ENCODE measurements around the gene MOAP1.
"Not testable (repeated sequence)": the region's sequence is repeated elsewhere in the genome, so short reads cannot be mapped to it uniquely, and the experiment has no call there.

Gene MOAP1, protein sequence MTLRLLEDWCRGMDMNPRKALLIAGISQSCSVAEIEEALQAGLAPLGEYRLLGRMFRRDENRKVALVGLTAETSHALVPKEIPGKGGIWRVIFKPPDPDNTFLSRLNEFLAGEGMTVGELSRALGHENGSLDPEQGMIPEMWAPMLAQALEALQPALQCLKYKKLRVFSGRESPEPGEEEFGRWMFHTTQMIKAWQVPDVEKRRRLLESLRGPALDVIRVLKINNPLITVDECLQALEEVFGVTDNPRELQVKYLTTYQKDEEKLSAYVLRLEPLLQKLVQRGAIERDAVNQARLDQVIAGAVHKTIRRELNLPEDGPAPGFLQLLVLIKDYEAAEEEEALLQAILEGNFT

DNA sequence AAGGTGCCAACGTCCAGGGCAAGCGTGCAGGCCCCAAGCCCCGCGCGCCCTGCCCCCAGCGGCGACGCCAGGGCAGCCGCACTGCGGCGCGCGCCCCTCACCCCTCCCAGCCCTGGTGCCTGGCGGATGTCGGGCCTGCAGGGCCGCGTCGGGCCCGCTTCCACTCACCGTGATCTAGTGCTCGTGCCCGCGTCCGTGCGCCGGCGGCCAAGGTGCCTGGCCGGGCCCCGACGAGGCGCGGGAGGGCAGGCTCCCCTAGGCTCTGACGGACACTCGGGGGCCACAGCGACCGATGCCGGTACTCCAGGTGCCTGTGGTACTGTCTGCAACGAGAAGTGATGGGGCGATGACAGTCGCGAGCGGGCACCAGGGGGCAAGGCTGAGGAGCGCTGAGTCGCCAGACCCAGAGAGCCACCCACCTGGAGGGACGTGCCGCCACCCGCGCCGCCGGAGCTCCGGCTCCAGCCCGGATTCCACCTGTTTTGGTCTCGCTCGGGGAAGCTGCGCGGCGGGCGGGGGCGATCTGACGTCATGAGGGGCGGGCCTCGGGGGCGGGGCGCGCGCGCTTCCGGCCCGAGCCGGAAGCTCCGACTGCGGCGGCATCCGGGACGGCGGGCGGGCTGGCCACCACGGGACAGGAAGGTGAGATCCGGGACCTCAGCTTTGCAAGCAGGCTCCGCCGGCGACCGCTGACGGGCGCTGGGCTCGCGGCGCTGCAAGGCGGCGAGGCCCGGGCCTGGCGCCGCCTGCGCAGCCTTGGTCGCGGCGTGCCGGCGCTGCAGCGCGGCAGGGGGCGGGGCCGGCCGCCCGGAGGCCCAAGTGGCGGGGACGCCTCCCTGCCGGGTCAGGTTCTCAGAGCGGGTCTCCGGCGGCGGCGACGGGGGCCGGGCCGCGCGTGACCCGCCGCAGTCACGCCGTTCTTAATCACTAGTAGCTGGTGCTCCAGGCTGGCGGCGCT is at the start of gene MOAP1, which contains the start of gene LYSET:
MOAP1 (minus strand) TSS at position 507 of the 958 bp plus-strand sequence. CDS start 655 bp downstream, outside the sequence.
LYSET (plus strand) TSS at position 927 of the 958 bp plus-strand sequence. CDS start 89 bp downstream, outside the sequence.
- peaks cover 12% of the 10 kb centered on the region for H3K4me1 ChIP-seq (ENCODE audit: control insufficient read depth, insufficient read depth, low read length)
- no peaks in the 10 kb centered on the region for H3K36me3 ChIP-seq (ENCODE audit: control insufficient read depth, insufficient read depth, low read length)
- no peaks in the 10 kb centered on the region for H3K9me3 ChIP-seq (ENCODE audit: control insufficient read depth, low read length)

DNA sequence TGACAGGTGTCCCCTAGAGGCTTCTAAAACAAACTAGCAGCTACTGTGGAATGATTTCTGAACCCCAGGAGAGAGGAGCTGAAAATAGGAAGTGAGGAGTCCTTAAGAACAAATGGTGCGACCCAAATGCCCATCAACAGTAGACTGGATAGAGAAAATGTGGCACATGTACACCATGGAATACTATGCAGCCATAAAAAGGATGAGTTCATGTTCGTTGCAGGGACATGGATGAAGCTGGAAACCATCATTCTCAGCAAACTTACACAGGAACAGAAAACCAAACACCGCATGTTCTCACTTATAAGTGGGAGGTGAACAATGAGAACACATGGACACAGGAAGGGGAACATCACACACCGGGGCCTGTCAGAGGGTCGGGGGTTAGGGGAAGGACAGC is 48.4 kb upstream of the MOAP1 start:
- not testable (repeated sequence) for H3K4me1 ChIP-seq (ENCODE audit: control insufficient read depth, insufficient read depth, low read length); H3K9me3 ChIP-seq (ENCODE audit: control insufficient read depth, low read length); H3K4me3 ChIP-seq (ENCODE audit: low read length); H3K36me3 ChIP-seq (ENCODE audit: control insufficient read depth, insufficient read depth, low read length); H3K9ac ChIP-seq (ENCODE audit: low read length)
- peaks cover 19% of the 10 kb centered on the region for H3K27me3 ChIP-seq (ENCODE audit: control insufficient read depth, insufficient read depth, low read length)

More for the DNA sequence above, at the start of gene MOAP1, which contains the start of gene LYSET:
- Histone ChIP-seq H3K27me3 (ENCODE audit: control insufficient read depth, insufficient read depth, low read length) (no peaks in the 10 kb centered on the region), H3K9ac (ENCODE audit: low read length) (peak within 1 kb of the TSS; percentile 91), H3K4me3 (ENCODE audit: low read length) (peak within 1 kb of the TSS; percentile 78)

DNA sequence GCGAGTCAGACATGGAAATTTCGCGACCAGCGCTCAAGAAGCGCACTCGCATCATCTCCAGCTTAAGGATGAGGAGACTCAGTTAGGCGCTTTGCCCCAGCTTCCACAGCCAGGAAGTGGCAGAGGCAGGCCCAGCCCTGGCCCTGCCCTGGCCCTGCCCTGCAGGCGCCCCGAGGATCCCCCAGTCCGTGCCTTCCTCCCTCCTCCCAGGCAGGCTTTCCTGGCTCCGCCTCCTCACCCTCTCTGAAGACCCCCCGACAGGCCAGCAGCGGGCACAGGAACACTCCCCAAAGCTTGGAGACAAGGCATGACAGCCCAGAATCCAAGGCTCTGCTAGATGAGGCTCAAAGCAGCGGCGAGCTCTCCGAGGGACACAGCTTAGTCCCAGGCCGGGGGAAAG is 47.5 kb upstream of the MOAP1 start:
- Histone ChIP-seq H3K36me3 (ENCODE audit: control insufficient read depth, insufficient read depth, low read length) (peaks cover 5% of the 10 kb centered on the region), H3K9me3 (ENCODE audit: control insufficient read depth, low read length) (no peaks in the 10 kb centered on the region), H3K4me1 (ENCODE audit: control insufficient read depth, insufficient read depth, low read length) (peaks cover 7% of the 10 kb centered on the region), H3K27me3 (ENCODE audit: control insufficient read depth, insufficient read depth, low read length) (peaks cover 19% of the 10 kb centered on the region), H3K9ac (ENCODE audit: low read length) (no peak overlapping the region), H3K4me3 (ENCODE audit: low read length) (no peak overlapping the region)

DNA sequence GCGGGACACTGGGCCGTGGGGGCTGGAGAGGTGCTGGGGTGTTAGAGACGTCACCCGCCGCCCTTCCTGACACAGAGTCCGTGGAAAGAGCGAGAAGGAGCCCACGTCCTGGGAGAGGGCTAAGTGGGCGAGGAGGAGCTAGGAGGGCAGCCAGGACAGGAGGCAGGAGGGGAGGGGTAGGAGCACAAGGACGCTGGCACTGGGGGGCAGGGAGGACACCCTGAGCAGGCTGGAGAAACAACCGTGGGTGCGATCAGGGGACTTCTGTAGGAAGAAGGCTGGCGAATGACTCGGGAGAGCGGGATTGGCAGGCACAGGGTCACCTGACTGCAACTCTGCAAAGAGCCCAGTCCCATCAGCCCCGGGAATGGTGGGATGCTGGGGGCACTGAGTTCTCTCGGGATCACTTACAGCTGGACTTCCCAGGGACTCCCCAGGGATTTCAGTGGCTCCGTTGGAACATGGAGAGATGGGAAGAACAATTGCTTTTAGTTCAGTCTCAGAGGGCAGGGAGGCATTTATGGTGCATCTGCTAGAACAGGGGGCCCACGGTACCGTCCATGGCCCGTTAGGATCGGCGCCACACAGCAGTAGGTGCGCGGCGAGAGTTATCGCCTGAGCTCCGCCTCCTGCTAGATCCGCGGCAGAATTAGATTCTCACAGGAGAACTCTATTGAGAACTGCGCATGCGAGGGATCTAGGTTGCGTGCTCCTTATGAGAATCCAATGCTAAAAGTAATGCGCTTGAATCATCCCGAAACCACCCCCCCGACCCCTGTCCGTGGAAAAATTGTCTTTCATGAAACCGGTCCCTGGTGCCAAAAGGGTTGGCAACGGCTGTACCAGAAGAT is 46.7 kb upstream of the MOAP1 start:
- H3K4me3 ChIP-seq (ENCODE audit: low read length): peak overlapping the region; percentile 14
- no peaks in the 10 kb centered on the region for H3K9me3 ChIP-seq (ENCODE audit: control insufficient read depth, low read length)
- no peak overlapping the region for H3K9ac ChIP-seq (ENCODE audit: low read length)
- H3K27me3 ChIP-seq (ENCODE audit: control insufficient read depth, insufficient read depth, low read length): peaks cover 19% of the 10 kb centered on the region
- peaks cover 7% of the 10 kb centered on the region for H3K4me1 ChIP-seq (ENCODE audit: control insufficient read depth, insufficient read depth, low read length)
- H3K36me3 ChIP-seq (ENCODE audit: control insufficient read depth, insufficient read depth, low read length): peaks cover 7% of the 10 kb centered on the region

DNA sequence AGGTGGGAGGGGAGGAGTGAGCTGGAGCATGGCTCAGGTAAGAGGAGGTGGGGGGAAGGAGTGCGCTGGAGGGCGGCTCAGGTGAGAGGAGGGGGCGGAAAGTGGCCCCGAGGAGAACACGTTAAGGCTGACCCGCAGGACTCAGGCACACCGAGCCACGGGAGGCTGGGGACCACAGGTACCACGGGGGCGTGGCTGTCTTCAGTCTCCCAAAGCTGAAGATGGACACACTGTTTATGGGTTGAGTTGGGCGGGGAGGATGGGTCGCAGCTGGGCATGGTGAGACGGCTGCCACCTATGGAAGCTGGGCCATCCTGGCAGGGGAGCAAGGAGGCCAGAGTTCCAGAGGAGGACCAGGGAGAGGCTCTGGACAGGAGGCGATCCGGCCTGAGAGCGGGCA is 45.8 kb upstream of the MOAP1 start:
- Histone ChIP-seq H3K36me3 (ENCODE audit: control insufficient read depth, insufficient read depth, low read length) (peaks cover 7% of the 10 kb centered on the region), H3K4me1 (ENCODE audit: control insufficient read depth, insufficient read depth, low read length) (peaks cover 7% of the 10 kb centered on the region), H3K27me3 (ENCODE audit: control insufficient read depth, insufficient read depth, low read length) (peaks cover 19% of the 10 kb centered on the region), H3K9ac (ENCODE audit: low read length) (no peak overlapping the region), H3K4me3 (ENCODE audit: low read length) (no peak overlapping the region), H3K9me3 (ENCODE audit: control insufficient read depth, low read length) (no peaks in the 10 kb centered on the region)

DNA sequence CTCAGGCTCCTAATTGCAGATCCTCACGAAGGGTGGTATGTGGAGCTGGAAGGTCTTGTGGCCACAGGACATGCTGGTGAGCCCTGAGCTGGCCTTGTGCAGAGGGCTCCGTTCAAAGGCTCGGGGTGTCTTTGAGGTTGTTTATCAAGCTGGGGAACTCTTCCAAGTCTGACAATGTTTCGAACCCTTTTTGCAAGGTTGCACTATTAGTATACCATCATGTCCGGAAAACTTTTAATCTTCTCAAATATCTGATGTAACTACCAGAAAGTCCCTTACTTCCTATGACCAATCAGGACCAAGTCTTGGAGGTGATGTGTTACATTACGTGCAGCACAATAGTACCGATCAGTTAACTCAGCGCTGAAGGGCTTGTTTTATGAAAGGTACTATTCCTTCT is 43.9 kb upstream of the MOAP1 start:
- Histone ChIP-seq H3K27me3 (ENCODE audit: control insufficient read depth, insufficient read depth, low read length) (peaks cover 16% of the 10 kb centered on the region), H3K9me3 (ENCODE audit: control insufficient read depth, low read length) (no peaks in the 10 kb centered on the region), H3K4me3 (ENCODE audit: low read length) (no peak overlapping the region), H3K36me3 (ENCODE audit: control insufficient read depth, insufficient read depth, low read length) (peaks cover 7% of the 10 kb centered on the region), H3K9ac (ENCODE audit: low read length) (no peak overlapping the region), H3K4me1 (ENCODE audit: control insufficient read depth, insufficient read depth, low read length) (peaks cover 7% of the 10 kb centered on the region)

DNA sequence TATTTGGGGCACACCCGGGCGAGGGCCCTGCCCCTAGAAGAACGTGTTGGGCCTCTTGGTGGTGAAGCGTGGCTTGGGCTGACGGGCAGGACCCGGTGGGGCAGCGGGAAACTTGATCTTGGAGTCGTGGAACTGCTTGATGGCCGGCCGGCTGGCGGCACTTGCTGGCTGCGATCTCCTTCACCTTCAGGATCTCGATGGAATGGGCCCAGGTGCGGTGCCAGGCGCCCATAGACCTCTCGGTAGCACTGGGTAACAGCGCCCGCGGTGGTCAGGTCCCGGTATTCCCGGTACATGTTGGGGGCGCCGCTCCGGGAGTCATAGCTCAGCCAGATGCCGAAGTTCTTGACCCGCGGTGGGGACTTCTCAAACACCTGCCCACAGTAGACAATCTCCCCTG is 38.9 kb upstream of the MOAP1 start:
- Histone ChIP-seq H3K36me3 (ENCODE audit: control insufficient read depth, insufficient read depth, low read length) (peaks cover 7% of the 10 kb centered on the region), H3K4me3 (ENCODE audit: low read length) (no peak overlapping the region), H3K27me3 (ENCODE audit: control insufficient read depth, insufficient read depth, low read length) (no peaks in the 10 kb centered on the region), H3K9ac (ENCODE audit: low read length) (no peak overlapping the region), H3K9me3 (ENCODE audit: control insufficient read depth, low read length) (no peaks in the 10 kb centered on the region), H3K4me1 (ENCODE audit: control insufficient read depth, insufficient read depth, low read length) (no peaks in the 10 kb centered on the region)

DNA sequence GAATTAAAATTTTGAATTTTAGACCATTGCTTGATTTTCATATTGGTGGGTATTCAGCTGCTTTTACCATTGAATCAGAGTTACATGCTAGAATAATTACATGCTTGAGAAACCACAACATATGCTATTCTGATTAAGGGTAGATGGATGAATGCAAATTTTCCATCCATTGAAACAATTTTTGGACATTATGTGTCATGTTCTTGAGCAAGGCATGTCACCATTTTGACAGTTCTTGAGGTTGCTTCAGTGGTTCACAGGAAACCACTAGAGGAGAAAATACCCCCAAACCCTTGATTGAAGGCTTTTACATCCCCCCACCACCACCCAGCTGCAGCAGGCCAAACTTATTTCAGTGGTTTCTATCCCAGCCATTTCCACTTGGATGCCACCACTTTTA is 35.8 kb upstream of the MOAP1 start:
- H3K27me3 ChIP-seq (ENCODE audit: control insufficient read depth, insufficient read depth, low read length): no peaks in the 10 kb centered on the region
- no peaks in the 10 kb centered on the region for H3K4me1 ChIP-seq (ENCODE audit: control insufficient read depth, insufficient read depth, low read length)
- no peaks in the 10 kb centered on the region for H3K36me3 ChIP-seq (ENCODE audit: control insufficient read depth, insufficient read depth, low read length)
- H3K9me3 ChIP-seq (ENCODE audit: control insufficient read depth, low read length): no peaks in the 10 kb centered on the region
- no peak overlapping the region for H3K9ac ChIP-seq (ENCODE audit: low read length)
- H3K4me3 ChIP-seq (ENCODE audit: low read length): no peak overlapping the region

DNA sequence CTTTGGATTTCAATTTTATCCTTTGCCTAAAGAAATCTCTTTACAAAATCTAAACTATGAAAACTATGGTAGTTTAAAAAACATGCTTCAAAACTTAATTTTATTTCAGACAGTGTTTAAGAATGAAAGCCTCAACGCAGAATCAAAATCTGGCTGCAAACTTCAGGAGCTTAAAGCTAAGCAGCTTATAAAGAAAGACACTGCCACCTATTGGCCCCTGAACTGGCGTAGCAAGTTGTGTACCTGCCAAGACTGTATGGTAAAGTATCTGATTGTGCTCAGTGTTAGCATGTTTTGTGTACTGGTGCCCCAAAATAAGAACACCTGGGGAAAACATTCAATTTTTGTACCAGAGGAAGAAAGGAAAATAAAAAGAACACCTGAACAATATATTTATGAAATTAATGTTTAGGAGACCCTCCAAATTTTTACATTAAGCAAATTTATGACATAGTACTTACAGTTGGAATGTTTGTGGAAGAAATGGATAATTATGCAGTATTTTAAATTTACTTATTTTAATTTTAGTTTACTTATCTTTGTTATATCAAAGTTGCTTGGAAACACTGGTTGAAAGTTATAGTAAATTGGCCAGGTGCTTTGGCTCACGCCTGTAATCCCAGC is 34.5 kb upstream of the MOAP1 start:
- no peaks in the 10 kb centered on the region for H3K36me3 ChIP-seq (ENCODE audit: control insufficient read depth, insufficient read depth, low read length)
- H3K4me1 ChIP-seq (ENCODE audit: control insufficient read depth, insufficient read depth, low read length): no peaks in the 10 kb centered on the region
- no peaks in the 10 kb centered on the region for H3K27me3 ChIP-seq (ENCODE audit: control insufficient read depth, insufficient read depth, low read length)
- no peak overlapping the region for H3K9ac ChIP-seq (ENCODE audit: low read length)
- H3K9me3 ChIP-seq (ENCODE audit: control insufficient read depth, low read length): no peaks in the 10 kb centered on the region
- H3K4me3 ChIP-seq (ENCODE audit: low read length): no peak overlapping the region

DNA sequence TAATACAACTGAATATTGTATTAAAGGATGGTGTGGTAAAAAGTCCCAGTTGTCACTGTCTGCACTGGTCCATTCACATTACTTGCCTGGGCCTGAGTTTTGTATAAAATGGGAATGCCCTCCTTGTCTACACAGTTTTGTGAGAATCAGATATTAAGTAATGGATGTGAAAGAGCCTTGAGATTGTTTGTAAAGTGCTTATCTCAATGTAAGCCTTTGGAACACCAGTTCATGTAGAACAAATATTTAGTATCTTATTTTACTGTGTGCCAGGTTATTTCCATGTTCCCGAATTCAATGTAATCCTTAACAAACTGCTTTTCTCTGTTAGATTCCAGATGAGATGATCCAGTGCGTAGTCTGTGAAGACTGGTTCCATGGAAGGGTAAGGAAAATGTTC is 29.9 kb upstream of the MOAP1 start:
- H3K36me3 ChIP-seq (ENCODE audit: control insufficient read depth, insufficient read depth, low read length): no peaks in the 10 kb centered on the region
- H3K9ac ChIP-seq (ENCODE audit: low read length): no peak overlapping the region
- H3K9me3 ChIP-seq (ENCODE audit: control insufficient read depth, low read length): no peaks in the 10 kb centered on the region
- no peak overlapping the region for H3K4me3 ChIP-seq (ENCODE audit: low read length)
- H3K27me3 ChIP-seq (ENCODE audit: control insufficient read depth, insufficient read depth, low read length): no peaks in the 10 kb centered on the region
- no peaks in the 10 kb centered on the region for H3K4me1 ChIP-seq (ENCODE audit: control insufficient read depth, insufficient read depth, low read length)

DNA sequence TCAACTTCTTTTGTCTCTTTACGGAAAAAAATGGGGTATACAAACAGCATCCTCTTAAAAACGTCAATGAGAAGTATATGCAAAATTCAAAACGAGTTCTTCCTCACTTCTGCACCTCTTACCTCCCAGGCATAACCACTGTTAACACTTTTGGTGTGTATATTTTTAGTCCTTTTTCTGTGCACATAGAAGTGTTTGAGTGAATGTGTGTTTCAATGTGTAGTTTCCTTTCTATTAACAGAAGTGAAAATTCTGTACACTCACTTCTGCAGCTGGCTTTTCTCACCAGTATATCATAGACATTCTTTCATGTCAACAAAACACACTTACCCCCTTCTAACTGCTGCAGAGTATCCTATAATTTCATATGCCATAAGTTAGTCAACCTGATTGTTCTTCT is 27.7 kb upstream of the MOAP1 start:
- no peak overlapping the region for H3K4me3 ChIP-seq (ENCODE audit: low read length)
- H3K9ac ChIP-seq (ENCODE audit: low read length): no peak overlapping the region
- peaks cover 8% of the 10 kb centered on the region for H3K4me1 ChIP-seq (ENCODE audit: control insufficient read depth, insufficient read depth, low read length)
- no peaks in the 10 kb centered on the region for H3K9me3 ChIP-seq (ENCODE audit: control insufficient read depth, low read length)
- H3K36me3 ChIP-seq (ENCODE audit: control insufficient read depth, insufficient read depth, low read length): no peaks in the 10 kb centered on the region
- H3K27me3 ChIP-seq (ENCODE audit: control insufficient read depth, insufficient read depth, low read length): no peaks in the 10 kb centered on the region

Data from mucosa of stomach (tissue), 1 donor.